GM18951 (cell line): ENCODE results near the gene FERMT2.

ENCODE experiments used
- POLR2A ChIP-seq: IDR thresholded peaks from 4 replicates; pipeline ENCODE4 v1.6.1; 2011; ENCODE audit warnings: mild to moderate bottlenecking; ENCODE audit not compliant: insufficient read length, insufficient read depth; ENCODE audit errors: extremely low read depth
- in situ Hi-C: fragments of 300-500 bp; cut with MboI; formaldehyde crosslinking; loops from one replicate; pipeline ENCODE4 v1.12.0; 2022; ENCODE audit warnings: low sequenced_read_pairs, mixed read lengths, inconsistent platforms; ENCODE audit not compliant: unreplicated experiment

Gene FERMT2

DNA sequence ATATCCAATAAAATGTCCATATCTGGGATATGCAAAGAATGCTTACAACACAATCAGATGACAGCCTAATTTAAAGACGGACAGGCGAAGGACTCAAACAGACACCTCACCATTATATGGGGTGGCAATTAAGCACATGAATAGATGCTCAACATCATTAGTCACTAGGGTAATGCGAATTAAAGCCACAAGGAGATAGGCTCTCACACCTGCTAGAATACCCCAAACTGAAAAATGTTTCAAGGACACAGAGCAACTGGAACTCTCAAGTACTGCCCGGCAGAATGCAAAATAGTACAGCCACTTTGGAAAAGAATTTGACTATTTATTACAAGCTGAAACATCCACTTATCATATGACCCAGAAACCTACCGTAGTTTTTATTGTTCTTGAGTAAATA lies 42.9 kb downstream of the FERMT2 start:
- TF ChIP-seq POLR2A, result no peak
- in situ Hi-C loops, result no loop called here

DNA sequence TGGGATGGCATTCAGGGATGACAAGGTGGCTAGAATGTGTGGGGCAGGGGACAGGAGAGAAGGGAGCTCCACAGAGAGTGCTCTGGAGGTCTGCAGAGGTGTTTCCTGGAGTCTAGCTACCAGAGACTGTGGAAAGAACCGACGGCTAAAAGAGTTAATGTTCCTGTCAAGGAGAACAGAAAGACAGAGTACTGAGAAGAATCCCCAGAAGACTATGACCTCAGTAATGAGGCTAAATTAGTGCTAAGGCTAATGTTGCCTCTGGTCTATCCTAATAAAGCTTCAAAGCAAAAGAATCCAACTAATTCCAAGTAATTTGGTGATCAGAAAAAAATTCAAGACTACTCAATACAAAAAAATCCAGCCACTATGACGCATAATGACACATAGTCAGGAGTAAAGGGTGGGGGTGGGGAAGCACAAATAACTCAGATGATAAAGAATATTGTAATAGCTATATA lies 44.7 kb downstream of the FERMT2 start:
- TF ChIP-seq POLR2A, result no peak
- in situ Hi-C loops, result no loop called here

- no peak for TF ChIP-seq POLR2A
- in situ Hi-C loops, result no loop called here
These were observed 47.8 kb downstream of the FERMT2 start for GRCh38 chr14:52902971-52903619.

DNA sequence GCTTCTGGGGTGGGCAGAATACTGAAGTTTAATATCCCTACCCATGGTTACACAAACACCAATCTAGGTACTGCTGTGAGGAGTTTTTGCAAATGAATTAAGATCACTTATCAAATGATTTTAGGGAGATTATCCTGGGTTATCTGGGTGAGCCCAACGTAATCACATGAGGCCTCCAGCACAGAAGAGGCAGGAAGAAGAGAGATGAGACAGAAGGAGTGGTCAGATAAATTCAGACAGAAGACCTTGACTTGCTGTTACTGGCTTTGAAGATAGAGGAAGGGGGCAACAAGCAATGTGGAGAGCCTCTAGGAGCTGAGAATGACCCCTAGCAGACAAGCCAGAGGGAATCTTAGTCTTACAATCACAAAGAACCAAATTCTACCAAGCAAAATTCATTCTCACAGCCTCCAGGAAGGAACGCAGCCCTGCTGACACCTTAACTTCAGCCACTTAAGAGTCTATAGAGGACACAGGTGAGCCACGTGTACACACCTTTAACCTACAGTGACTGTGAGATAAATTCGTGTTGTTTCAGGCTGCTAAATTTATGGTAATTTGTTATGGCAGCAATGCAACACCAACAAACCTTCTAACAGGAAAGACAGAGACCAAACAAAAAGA lies 49.4 kb downstream of the FERMT2 start:
- in situ Hi-C loops, result no loop called here
- no peak for TF ChIP-seq POLR2A

DNA sequence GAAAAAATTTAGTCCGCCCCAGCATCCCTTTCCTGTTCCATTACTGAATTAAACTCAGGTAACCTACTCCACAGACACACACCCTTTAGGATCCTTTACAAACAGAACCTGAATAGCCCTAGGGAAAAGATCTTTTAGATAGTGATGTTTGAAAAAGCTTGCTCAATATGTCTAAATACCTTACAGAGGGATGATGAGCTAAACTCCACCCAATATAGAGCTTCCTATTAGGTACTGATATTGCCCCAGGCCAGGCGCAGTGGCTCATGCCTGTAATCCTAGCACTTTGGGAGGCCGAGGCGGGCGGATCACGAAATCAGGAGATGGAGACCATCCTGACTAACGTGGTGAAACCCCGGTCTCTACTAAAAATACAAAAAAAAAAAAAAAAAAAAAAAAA lies 50.1 kb downstream of the FERMT2 start:
- no peak for TF ChIP-seq POLR2A
- in situ Hi-C loops, result no loop called here

GRCh38 chr14:52898496-52898895 lies 52.4 kb downstream of the FERMT2 start:
- in situ Hi-C loops, result no loop called here
- no peak for TF ChIP-seq POLR2A

- TF ChIP-seq POLR2A, result no peak
- in situ Hi-C loops, result no loop called here
These were observed 55.9 kb downstream of the FERMT2 start for GRCh38 chr14:52895000-52895399.

DNA sequence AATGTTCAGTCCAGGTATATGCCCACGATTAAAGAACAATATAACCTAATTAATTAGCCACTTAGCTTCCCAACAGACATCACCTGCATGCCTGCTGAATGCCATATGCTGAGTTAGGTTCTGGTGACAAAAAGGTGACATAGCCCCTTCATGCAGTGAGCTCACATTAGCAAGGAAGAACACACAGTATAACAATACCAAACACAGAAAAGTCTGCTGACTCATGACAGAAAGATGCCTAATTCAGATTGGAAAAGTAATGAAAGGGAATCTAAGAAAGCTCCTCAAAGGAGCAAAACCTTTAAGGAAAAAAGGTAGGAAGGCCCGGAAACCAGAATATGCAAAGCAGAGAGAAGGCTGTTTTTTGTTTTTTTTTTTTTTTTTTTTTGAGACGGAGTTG lies 59.0 kb downstream of the FERMT2 start:
- in situ Hi-C loops, result no loop called here
- no peak for TF ChIP-seq POLR2A

- TF ChIP-seq POLR2A, result no peak
- in situ Hi-C loops, result no loop called here
These were observed 61.7 kb downstream of the FERMT2 start for GRCh38 chr14:52888839-52889838.

DNA sequence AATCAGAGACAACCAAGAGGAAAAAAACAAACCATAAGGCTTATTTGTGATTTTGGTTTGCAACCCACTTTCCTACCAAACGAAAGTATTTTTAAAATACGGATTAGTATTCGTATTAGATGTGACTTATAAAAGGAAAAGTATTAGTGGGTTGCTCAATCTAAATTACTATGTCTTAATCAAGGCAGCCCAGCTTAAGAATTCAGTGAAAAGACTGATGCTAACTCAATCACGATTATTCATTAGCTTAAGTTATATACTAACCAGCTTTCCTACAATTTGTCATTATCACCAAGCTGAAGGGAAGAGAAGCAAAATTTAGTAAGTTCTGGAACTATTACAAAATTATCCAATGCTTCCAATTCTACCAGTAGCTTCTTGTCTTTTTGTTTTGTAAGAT lies 62.7 kb downstream of the FERMT2 start:
- TF ChIP-seq POLR2A, result no peak
- in situ Hi-C loops, result no loop called here

- TF ChIP-seq POLR2A, result no peak
- in situ Hi-C loops, result no loop called here
These were observed 65.6 kb downstream of the FERMT2 start for GRCh38 chr14:52885230-52885629.

- in situ Hi-C loops, result no loop called here
- no peak for TF ChIP-seq POLR2A
These were observed 67.2 kb downstream of the FERMT2 start for GRCh38 chr14:52883658-52884057.

DNA sequence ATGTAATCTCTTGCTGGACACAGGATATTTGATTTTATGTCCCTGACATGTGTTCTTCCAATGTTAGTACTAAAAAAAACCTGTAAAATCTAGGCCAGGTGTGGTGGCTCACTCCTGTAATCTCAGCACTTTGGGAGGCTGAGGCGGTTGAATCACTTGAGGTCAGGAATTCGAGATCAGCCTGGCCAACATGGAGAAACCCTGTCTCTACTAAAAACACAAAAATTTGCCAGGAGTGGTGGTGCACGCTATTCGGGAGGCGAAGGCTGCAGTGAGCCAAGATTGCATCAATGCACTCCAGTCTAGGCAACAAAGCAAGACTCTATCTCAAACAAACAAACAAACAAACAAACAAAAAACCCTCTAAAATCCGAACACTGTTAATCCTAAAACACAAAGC lies 68.0 kb downstream of the FERMT2 start:
- in situ Hi-C loops, result no loop called here
- TF ChIP-seq POLR2A, result no peak

DNA sequence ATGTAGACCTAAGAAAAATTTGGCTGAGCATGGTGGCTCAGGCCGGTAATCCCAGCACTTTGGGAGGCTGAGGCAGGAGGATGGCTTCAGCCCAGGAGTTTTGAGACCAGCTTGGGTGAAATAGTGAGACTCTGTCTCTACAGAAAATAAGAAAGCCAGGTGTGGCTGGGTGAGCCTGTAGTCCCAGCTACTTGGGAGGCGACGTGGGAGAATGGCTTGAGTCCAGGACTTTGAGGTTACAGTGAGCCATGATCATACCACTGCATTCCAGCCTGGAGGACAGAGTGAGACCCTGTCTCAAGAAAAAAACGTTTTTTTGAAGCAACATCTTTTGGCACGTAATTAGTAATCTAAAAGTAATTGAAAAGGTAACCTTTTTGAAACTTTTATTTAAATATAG lies 70.9 kb downstream of the FERMT2 start:
- in situ Hi-C loops, result no loop called here
- TF ChIP-seq POLR2A, result no peak

GRCh38 chr14:52878946-52879345 lies 71.9 kb downstream of the FERMT2 start:
- no peak for TF ChIP-seq POLR2A
- in situ Hi-C loops, result no loop called here
